IPS DF 4.7 (cell line): ENCODE results near the gene MGST2.
"Not testable (repeated sequence)": the region's sequence is repeated elsewhere in the genome, so short reads cannot be mapped to it uniquely, and the experiment has no call there.

Experiments used
- DNase-seq: peaks from one replicate; pipeline ENCODE4 v3.0.0-alpha.2; 2013; ENCODE audit warnings: low spot score; ENCODE audit errors: extremely low read depth

MGST2 gene

DNA sequence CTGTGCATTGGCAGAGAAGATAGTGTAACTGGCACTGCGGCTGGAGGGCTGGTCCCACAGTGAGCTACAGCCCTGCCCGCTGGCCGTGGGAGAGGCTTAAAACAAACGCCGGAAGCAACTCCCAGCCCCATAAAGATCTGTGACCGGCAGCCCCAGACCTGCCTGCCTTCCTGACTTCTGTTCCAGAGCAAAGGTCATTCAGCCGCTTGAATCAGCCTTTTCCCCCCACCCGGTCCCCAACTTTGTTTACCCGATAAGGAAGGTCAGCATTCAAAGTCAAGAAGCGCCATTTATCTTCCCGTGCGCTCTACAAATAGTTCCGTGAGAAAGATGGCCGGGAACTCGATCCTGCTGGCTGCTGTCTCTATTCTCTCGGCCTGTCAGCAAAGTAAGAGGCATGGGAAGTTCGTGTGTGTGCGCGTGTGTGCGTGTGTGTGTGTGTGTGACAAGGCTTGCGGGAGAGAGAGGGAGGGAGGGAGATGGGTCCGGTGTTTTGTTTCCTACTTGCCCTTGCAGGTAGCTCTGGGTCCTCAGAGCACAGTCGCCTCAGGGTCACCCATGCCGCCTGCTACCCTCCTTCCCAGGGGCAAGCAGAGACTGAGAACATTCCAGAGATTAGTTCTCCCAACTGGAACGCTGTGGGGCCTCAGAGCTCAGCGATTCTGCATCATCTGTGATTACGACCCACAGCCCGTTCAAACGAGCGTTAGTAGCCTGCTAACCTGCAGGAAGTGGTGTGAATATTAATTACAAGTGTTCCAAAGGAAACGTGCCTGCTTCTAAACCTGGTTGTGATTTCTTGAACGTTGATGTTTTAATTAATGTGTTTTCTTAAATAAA is at the start of gene MGST2:
MGST2 (plus strand) TSS at position 130 of the 840 bp plus-strand sequence; CDS start at position 331, 201 bp downstream.
- no peak for DNase-seq

DNA sequence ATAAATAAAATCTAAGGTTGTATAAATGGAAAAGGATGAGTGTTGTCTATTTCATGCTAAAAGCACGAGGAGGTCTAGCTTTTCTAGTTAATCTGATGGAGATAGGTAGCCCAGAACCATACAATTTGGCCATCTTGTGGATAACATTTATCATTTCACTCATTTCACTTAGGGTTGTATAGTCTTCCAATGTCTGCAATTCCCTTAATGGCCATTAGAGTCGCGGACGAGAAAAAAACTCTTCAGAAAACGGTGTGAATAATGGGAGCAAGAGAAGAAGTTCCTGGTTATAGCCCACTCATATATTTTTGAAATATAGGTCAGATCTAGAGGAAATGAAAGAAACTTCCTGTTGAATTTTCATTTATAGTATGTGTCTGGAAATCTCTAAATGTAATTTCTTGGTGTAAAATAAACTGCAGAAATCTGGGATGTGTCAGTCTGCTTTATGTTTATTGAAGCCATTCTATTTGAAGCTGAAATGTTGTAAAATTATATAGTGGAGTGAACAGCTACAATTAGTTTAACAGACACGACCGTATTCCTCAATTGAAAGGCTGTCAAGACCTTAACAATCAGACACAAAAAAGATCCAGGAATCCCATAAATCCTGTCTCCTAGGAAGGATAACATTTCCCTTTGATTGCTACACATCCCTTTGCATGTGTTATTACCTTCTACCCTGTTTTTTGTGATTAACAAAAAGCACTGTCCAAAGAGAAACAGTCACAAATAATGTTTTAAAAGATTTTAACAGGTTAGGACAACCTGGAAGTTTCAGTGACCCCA is 47.7 kb upstream of the MGST2 start:
- DNase-seq, result no peak

DNA sequence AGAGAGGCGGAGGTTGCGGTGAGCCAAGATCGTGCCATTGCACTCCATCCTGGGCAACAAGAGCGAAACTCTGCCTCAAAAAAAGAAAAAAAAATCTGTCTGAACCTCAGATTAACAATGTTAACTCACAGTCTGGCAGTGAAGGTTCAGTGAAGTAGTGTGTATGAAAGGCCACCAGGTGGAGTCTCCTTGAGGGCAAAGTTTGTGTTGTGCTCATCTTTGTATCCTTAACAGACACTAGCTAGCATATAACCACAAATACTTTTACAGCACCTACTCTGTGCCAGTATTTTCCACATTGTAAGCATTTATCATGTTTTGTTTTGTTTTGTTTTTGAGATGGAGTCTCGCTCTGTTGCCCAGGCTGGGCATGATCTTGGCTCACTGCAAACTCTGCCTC is 46.0 kb upstream of the MGST2 start:
- no peak for DNase-seq

DNA sequence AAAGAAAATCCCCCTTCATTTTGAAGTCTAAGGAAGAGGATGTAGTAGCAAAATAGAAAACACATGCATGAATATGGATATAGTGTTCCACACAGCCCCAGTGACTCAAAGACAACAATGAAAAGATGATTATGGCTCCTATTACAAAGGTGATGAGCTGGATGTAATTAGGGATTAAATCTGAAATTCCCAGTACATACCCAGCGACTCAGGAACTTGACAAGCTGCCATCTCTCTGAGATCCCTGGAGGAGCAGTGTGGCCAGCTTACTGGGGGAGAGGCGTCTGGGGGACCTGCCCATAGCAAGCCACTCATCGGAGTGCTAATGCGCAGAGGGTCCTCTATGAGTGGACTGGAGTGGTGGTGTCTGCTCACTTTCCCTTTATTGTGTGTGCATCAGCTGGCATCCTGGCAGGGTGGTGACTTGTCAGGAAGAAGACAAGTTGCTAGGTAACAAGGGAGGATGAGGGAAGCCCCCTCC is 42.7 kb upstream of the MGST2 start:
- no peak for DNase-seq

DNA sequence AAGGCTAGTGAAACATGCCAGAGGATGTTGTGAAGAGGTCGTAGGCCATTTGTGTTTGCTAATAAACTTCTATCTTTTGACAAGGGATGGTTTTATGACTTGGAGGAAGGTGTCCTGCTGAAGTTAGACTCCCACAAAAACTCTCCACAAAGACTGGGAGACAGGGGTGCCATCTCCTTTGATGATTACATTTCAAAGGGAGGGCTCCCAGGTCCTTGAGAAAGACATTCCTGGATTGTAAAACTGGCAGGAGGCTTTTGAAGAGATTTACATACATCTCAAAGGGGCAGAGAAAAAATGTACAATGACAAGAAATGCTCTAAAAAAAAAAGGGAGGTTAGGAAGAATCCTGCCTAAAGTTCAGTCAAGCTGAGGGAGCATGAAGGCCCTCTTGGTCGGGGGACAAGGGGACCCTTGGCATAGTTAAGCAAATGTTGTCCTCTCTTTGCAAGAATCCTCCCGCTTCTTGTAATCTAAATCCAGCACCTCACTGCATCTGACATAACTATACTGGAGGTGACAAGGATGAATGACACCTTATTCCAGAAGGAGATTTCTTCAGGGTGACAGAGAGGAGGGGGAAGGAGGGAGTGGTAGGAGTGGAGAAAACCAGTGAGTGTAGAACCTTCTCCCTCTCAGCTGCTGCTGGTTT is 41.1 kb upstream of the MGST2 start:
- no peak for DNase-seq

DNA sequence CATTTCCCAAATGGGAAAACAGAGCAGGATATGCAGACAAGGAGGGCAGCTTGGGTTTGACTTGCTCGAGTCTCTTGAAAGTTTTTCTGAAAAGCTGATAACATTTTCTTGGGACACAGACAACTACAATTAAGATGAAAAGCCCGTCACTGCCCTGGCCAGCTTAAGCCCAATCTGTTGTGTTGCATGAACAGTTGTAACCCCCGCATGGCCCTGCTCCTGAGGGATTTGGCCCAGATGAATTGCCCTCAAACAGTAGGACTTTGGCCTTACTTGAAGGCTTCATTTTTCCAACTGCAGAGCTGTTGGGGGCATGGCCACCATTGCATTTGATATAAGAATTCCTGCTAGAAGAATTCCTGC is 40.5 kb upstream of the MGST2 start:
- DNase-seq, result no peak

DNA sequence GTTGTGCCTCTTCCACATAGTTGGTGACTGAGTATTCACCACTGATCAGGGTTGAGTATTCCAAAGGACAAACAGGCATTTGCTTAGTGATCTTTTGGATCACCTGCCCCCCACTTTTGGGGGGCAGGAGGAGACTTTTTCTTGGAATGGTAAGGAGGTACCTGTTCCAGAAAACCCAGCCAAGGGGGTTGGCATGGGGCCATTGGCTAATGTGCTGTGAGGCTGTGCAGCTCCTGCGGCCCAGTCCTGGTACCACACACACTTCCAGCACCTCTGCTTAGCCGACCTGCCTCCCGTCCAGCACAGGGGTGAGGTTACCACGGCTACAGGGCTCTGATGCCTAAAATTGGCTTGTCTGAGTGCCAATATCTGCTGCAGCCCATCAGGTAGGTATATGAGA is 40.1 kb upstream of the MGST2 start:
- DNase-seq, result no peak

DNA sequence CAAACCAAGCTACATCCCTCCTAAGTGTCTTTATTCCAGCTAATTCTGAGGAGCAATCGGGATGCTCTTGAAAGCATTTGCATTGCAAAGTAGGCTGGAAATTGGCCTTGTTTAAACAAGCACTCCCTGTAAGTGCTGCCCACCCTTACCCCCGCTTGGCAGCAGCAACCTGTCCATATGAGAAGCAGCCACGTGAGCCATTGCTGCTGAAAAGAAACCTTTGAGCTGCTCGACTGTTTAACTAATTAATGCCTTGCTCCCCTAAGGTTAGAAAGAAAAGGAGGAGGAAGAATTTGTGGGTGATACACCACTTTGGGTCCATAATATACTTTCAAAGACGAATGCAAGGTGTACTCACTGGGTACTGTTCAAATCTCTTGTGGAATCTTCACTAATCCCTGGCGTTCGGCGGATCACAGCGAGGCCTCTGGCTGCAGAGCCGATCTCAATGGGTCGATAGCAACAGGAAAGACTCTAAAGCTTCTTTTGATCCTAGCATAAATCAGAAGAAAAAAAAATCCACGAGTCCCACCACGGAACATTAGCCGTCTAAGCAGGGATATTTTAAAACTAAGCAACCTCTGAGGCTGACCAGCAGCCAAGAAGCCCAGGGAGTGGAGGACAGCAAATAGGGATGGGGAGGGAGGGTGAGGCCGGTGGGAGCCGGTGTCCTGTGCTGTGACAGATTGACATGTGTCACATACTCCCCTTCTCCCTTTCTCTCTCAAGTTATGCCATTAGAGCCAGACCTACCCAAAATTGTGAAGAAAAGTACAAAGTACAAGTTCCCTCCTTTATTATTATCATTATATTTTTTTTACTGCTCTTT is 37.2 kb upstream of the MGST2 start:
- no peak for DNase-seq

DNA sequence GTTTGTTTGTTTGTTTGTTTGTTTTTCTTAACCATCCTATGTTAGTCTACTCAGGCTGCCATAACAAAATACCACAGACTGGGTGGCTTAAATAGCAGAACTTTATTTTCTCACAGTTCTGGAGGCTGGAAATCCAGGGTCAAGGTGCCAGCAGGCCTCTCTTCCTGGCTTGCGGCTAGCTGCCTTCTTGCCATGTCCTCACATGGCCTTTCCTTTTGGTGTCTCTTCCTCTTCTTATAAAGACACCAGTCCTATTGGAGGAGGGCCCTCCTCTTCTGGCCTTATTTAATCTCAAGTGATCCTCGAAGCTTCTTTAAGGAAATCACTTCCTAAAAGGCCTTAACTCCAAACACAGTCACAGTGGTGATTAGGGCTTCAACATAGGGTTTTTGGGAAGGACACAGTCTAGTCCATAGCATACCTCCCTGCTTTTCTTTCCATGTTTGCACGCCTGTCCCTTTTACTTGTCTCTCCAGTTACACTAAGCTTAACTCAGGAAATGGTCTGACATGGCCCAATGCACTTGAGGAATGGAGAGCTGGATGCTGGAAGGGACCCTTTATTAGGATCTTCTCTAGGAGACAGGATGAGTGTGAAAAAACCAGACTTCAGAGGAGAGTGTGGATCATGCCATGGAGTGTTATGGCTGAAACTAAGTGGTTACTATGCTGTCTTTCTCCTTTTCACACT is 36.0 kb upstream of the MGST2 start:
- DNase-seq, result no peak

DNA sequence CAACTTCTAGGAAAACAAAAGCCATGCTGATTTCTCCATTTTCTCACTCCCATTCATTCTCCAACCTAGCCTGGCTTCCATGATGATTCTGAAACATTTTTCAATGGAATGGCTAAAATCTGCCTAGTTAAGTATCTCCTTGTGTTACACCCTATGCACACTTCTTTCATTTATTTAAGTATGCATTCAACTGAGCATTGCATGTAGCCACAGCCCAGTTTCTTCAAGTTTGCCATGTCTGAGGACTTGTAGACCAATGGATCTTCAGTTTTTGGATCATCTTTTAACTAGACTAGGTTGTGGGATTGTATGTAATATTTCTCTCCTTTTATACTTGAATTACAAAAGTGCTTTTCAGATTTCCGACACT is 35.5 kb upstream of the MGST2 start:
- no peak for DNase-seq

DNA sequence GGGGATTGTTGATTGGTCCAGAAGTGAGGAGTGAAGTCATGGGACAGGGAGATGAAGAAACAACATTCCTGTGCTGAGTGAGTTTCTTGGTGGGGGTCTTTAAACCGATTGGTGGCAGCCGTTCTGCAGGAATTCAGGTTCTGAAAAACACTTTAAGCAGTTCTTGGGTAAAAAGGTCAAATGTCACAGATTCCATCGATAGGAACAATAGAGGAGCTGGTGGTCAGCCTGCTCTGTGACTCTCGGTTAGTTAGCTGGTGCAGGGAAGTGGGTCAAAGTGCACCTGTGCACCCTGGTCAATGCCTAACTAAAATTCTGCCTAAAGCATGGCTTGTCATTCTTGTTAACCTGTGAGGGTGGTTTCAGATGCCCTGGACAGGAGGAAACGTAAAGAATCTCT is 34.6 kb upstream of the MGST2 start:
- DNase-seq, result no peak

DNA sequence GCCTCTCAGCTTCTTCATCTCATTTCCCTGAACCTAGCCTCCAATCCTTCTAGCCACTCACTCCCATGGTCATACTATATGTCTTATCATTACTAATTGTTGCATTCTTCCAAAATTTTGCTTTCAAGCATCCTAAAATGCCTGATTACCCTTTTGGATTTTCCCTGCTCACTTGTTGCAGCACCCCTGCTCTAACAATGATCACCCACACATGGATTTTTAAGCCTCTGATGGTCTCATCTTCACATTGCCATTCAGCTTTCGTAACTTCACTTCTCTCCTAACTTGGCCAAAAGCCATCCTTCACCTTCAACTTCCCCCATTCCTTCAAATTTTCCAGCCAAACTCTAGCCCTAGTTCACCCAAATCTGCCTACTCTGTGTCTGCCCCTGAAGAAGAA is 33.8 kb upstream of the MGST2 start:
- DNase-seq, result no peak

DNA sequence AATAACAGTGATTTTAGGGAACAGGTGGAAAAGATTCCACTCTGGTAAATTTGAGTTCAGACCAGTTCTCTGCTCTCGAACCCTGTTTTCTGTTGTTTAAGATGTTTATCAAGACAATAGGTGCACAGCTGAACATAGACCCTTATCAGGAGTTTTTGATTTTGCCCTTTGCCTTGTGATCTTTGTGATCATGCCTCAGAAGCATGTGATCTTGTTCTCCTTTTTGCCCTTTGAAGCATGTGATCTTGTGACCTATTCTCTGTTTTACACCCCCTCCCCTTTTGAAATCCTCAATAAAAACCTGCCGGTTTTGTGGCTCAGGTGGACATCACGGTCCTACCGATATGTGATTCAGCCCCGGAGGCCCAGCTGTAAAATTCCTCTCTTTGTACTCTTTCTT is 32.9 kb upstream of the MGST2 start:
- not testable (repeated sequence) for DNase-seq

DNA sequence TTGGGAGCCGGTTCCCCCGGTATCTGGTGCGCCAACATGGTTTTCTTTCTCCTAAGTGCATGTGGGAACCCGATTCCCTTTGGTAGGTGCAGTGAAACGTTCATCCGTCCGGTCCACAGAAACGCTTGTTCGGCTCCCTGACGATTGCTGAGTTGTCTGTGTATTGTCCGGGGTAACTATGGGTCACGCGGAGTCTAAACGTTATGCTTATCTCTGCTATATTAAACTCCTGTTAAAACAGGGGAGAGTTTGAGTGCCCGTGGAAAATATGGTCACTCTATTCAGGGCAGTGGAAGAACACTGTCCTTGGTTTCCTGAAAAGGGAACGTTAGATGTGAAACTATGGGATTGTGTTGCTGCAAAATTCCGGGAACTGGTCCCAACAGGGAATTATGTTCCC is 32.4 kb upstream of the MGST2 start:
- DNase-seq, result no peak

DNA sequence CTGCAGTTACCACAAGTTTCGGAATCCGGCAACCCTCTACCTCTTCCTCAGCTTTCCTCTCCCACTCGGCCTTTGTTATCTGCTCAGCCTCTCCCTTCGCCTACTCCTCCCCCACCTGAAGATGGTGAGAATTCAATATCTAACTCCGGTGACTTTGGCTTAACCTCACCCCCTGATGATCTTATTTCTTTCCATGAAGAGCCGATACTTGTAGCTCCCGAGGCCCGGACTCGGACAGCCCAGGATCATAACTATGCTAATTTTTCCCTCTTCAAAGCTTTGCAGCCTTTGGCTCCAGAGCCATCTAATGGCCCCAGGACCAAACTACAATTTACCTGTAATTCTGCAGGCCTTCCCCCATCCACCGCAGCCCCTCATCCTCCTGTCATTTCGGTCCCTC is 32.0 kb upstream of the MGST2 start:
- no peak for DNase-seq

DNA sequence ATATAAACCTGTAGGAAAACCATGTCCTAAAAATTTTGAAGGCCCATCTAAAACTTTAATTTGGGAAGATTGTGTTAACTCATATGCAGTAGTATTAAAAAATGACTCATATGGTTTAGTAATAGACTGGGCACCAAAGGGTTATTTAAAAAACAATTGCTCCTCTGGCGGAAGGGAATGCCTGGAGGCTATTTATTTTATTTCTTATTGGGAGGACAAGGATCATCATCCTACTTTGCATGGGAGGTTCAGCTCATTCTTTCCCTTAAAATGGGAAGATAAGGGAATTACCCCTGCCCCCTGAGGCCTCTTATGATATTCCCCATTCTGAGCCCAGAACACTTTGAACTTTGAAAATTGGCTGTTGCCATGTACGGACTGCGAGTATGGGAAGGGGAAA is 29.7 kb upstream of the MGST2 start:
- DNase-seq, result no peak

DNA sequence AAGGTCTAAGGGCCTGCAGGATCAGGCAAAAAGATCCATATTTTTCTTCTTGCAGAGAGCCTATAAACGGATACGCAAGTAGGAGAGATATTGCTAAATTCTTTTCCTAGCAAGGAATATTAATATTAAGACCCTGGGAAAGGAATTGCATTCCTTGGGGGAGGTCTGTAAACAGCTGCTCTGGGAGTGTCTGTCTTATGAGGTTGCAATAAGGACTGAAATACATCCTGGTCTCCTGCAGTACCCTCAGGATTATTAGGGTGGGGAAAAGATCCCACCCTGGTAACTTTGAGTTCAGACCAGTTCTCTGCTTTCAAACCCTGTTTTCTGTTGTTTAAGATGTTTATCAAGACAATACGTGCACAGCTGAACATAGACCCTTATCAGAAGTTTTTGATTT is 27.3 kb upstream of the MGST2 start:
- not testable (repeated sequence) for DNase-seq

DNA sequence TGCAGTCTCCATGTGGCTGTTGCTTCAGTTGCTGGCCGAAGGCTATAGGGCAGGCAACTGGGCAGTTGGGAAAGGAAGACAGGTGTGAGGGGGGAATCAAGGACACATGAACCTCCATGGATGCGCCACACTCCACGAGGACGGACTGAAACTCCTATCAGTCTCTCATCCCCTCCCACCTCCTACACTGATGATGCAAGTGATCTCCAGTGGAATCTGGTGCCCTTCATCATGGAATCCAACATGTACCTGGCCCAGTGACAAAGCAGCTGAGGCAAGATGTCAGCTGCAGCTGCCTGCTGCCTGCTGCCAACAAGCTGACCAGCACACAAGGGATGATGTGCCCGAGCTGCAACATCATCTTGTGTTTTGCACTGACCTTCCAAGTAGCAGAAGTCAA is 26.0 kb upstream of the MGST2 start:
- no peak for DNase-seq

DNA sequence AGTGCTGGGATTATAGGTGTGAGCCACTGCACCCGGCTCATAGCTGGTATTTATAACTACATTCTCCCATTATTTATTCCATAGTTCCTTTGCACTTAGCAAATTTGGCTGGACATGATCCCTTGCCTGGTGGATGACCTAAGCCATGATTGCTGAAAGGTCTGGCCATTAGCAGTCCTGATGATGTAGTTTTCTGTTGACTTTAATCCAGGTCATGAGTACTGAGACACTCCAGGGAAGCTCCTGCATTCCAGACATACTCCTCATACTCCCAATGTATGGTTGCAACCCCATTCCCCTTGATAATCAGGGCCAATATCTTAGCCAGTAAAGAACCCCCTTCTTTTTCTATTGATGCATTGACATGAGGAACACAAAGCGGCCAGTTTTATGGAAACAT is 24.4 kb upstream of the MGST2 start:
- no peak for DNase-seq

DNA sequence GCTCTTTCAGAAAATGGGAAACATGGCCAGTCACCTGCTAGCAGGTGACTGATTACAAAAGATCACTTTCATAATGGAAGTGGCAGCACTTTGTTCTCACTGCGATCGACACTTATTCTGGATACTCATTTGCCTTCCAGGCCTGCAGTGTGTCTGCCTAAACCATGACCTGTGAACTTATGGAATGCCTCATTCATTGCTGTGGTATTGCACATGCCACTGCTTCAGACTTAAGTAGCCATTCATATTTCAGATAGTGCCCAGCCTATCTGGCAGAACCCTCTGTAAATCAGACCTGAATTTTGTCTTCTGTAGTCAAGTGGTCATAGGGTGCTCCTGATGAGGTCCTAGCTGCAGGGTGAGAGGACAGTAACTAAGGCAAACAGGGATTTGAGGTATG is 23.3 kb upstream of the MGST2 start:
- DNase-seq, result no peak
